Glutamatergic neuron (in vitro differentiated cells): ENCODE data around the gene LMX1B. TPM values are rescaled to one million over a fixed set of nuclear protein-coding genes. Genes with fewer than 3 reads are reported as not detected.
"Not testable (repeated sequence)": the region's sequence is repeated elsewhere in the genome, so short reads cannot be mapped to it uniquely, and the experiment has no call there.

ENCODE experiments used
- DNase-seq: peaks from one replicate; pipeline ENCODE4 v3.0.0; 2022
- H3K27ac Mint-ChIP-seq: one replicate; pipeline ENCODE4 v1.8.0; 2020; ENCODE audit warnings: mild to moderate bottlenecking, mixed read lengths, inconsistent platforms; ENCODE audit not compliant: unreplicated experiment
- H3K27me3 Mint-ChIP-seq: one replicate; pipeline ENCODE4 v1.8.0; 2020; ENCODE audit warnings: mild to moderate bottlenecking, moderate library complexity, mixed read lengths, inconsistent platforms; ENCODE audit not compliant: unreplicated experiment
- H3K36me3 Mint-ChIP-seq: one replicate; pipeline ENCODE4 v1.8.0; 2020; ENCODE audit warnings: mild to moderate bottlenecking, mixed read lengths, inconsistent platforms; ENCODE audit not compliant: unreplicated experiment
- H3K4me1 Mint-ChIP-seq: one replicate; pipeline ENCODE4 v1.8.0; 2020; ENCODE audit warnings: mild to moderate bottlenecking, low read depth, mixed read lengths, inconsistent platforms; ENCODE audit not compliant: unreplicated experiment
- H3K4me3 Mint-ChIP-seq: one replicate; pipeline ENCODE4 v1.8.0; 2020; ENCODE audit warnings: mild to moderate bottlenecking, mixed read lengths, inconsistent platforms; ENCODE audit not compliant: unreplicated experiment
- H3K9me3 Mint-ChIP-seq: one replicate; pipeline ENCODE4 v1.8.0; 2020; ENCODE audit warnings: mild to moderate bottlenecking, moderate library complexity, mixed read lengths, inconsistent platforms; ENCODE audit not compliant: unreplicated experiment
- CTCF ChIP-seq: fragments of 200-600 bp; sonication (generic); IDR thresholded peaks from one replicate; pipeline ENCODE4 v1.5.0; 2021; ENCODE audit not compliant: partially characterized antibody, unreplicated experiment
- total RNA-seq: library from RNA; stranded (reverse); fragmentation: NEBNext Ultra II Directional; extraction: Animal tissue kit (Norgen Biotek cat#: 25700); gene quantifications from one replicate; pipeline ENCODE4 v1.2.1, GENCODE V29; 2021; ENCODE audit not compliant: unreplicated experiment

The LMX1B gene
- total RNA-seq, 1 donor from 2014 or later: 0.27 TPM

GRCh38 chr9:126706698-126707053, 92.9 kb downstream of the LMX1B start:
- TF ChIP-seq CTCF: peak; percentile 0
- Mint-ChIP-seq H3K36me3 (no peaks in the 10 kb centered on the region), H3K4me1 (peaks cover 4% of the 10 kb centered on the region), H3K9me3 (no peaks in the 10 kb centered on the region), H3K27ac (no peak overlapping the region), H3K4me3 (no peak overlapping the region), H3K27me3 (peaks cover 13% of the 10 kb centered on the region)
- no peak for DNase-seq

- Mint-ChIP-seq H3K4me3 (no peak overlapping the region), H3K27me3 (peaks cover 13% of the 10 kb centered on the region), H3K9me3 (no peaks in the 10 kb centered on the region), H3K36me3 (no peaks in the 10 kb centered on the region), H3K4me1 (peaks cover 4% of the 10 kb centered on the region), H3K27ac (no peak overlapping the region)
- no peak for DNase-seq
- no peak for TF ChIP-seq CTCF
Observed at GRCh38 chr9:126707083-126707482, 93.4 kb downstream of the LMX1B start.

DNA sequence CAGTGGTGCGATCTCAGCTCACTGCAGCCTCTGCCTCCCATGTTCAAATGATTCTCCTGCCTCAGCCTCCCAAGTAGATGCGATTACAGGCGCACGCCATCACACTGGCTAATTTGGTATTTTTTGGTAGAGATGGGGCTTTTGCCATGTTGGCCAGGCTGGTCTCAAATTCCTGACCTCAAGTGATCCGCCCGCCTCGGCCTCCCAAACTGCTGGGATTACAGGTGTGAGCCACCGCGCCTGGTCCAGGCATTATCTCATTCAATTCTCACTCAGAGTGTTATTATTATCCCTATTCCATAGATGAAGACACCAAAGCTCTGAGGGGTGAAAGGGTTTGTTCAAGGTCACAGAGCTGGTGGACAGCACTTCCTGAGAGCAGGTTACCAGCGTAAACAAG, 94.0 kb downstream of the LMX1B start:
- not testable (repeated sequence) for H3K9me3 Mint-ChIP-seq, H3K4me3 Mint-ChIP-seq, H3K4me1 Mint-ChIP-seq, H3K27ac Mint-ChIP-seq, H3K36me3 Mint-ChIP-seq, DNase-seq
- peaks cover 13% of the 10 kb centered on the region for H3K27me3 Mint-ChIP-seq

DNA sequence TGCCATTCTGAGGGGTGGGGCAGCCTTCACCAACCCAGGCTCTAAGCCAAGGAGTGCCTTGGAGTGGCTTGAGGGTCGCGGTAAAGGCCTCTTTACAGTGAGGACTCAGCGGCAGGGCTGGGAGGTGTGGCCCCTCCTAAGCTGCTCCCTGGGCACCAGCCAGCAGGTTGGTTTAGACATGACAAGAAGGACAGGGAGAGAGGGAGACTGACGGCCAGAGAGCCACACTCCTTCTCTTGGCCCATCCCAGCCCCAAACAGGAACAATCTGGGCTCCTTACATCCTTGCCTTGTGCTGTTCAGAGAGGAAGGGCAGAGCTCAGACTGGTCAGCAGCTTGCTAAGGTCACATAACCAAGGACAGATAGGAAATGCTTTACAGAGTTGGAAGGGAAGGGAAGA, 94.5 kb downstream of the LMX1B start:
- no peak for TF ChIP-seq CTCF
- Mint-ChIP-seq H3K4me3 (no peak overlapping the region), H3K27me3 (peaks cover 14% of the 10 kb centered on the region), H3K9me3 (no peaks in the 10 kb centered on the region), H3K27ac (no peak overlapping the region), H3K36me3 (no peaks in the 10 kb centered on the region), H3K4me1 (peaks cover 4% of the 10 kb centered on the region)
- DNase-seq: no peak

DNA sequence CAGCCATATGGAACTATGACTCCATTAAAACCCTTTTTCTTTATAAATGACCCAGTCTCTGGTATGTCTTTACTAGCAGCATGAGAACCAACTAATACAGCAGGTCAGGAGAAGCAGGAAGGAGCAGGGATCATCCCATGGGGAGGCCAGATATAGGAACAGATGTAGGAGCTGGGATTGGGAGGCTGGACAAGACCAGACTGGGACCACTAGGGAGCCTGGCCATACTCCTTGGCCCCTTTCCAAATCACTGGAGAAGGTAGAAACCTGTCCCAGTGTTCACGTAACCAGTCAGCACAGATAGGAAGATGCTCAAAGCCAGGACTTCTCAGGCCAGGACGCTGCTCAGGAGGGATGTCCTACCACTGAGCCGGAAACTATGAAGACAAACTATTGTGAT, 95.5 kb downstream of the LMX1B start:
- TF ChIP-seq CTCF: no peak
- no peak overlapping the region for H3K4me3 Mint-ChIP-seq
- H3K27ac Mint-ChIP-seq: no peak overlapping the region
- no peak for DNase-seq
- peaks cover 4% of the 10 kb centered on the region for H3K4me1 Mint-ChIP-seq
- H3K9me3 Mint-ChIP-seq: no peaks in the 10 kb centered on the region
- H3K27me3 Mint-ChIP-seq: peaks cover 16% of the 10 kb centered on the region
- no peaks in the 10 kb centered on the region for H3K36me3 Mint-ChIP-seq

- no peak for TF ChIP-seq CTCF
- H3K4me3 Mint-ChIP-seq: no peak overlapping the region
- peaks cover 5% of the 10 kb centered on the region for H3K4me1 Mint-ChIP-seq
- H3K9me3 Mint-ChIP-seq: peaks cover 2% of the 10 kb centered on the region
- no peak for DNase-seq
- H3K27me3 Mint-ChIP-seq: peaks cover 5% of the 10 kb centered on the region
- no peak overlapping the region for H3K27ac Mint-ChIP-seq
- no peaks in the 10 kb centered on the region for H3K36me3 Mint-ChIP-seq
Observed at GRCh38 chr9:126715382-126715781, 101.7 kb downstream of the LMX1B start.

DNA sequence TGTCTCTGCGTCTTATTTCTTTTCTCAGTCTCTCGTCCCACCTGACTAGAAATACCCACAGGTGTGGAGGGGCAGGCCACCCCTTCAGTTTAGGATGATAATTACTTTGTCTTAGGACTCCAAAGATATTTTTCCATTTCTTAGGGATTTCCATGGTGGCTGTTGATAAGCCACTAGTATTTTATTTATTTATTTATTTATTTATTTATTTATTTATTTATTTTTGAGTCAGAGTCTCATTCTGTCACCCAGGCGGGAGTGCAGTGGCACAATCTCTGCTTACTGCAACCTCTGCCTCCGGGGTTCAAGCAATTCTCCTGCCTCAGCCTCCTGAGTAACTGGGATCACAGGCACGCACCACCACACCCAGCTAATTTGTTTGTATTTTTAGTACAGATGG, 103.7 kb downstream of the LMX1B start:
- peaks cover 18% of the 10 kb centered on the region for H3K27me3 Mint-ChIP-seq
- not testable (repeated sequence) for H3K9me3 Mint-ChIP-seq, H3K4me3 Mint-ChIP-seq, H3K27ac Mint-ChIP-seq, H3K36me3 Mint-ChIP-seq, H3K4me1 Mint-ChIP-seq, DNase-seq
